ENCODE data around the gene TMEM132C.

GRCh38 chr12:128617304-128617833 is 350.4 kb downstream of the TMEM132C start:
- TF ChIP-seq, protein P1, sequence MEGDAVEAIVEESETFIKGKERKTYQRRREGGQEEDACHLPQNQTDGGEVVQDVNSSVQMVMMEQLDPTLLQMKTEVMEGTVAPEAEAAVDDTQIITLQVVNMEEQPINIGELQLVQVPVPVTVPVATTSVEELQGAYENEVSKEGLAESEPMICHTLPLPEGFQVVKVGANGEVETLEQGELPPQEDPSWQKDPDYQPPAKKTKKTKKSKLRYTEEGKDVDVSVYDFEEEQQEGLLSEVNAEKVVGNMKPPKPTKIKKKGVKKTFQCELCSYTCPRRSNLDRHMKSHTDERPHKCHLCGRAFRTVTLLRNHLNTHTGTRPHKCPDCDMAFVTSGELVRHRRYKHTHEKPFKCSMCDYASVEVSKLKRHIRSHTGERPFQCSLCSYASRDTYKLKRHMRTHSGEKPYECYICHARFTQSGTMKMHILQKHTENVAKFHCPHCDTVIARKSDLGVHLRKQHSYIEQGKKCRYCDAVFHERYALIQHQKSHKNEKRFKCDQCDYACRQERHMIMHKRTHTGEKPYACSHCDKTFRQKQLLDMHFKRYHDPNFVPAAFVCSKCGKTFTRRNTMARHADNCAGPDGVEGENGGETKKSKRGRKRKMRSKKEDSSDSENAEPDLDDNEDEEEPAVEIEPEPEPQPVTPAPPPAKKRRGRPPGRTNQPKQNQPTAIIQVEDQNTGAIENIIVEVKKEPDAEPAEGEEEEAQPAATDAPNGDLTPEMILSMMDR (IDR thresholded peaks at IDR 0.05), result no peak
- no peak for TF ChIP-seq POLR2A (IDR thresholded peaks at IDR 0.05)
